A549 (cell line): ENCODE results near the gene HEBP1.

Source experiments
- EP300 ChIP-seq, 2 experiments: fragments of >200 bp; sonication (Bioruptor Twin); formaldehyde crosslinking; IDR thresholded peaks; 2 replicates in 1 of 2; 3 replicates in 1 of 2; pipeline ENCODE4 v1.6.1; 2016 to 2017
- JUNB ChIP-seq: fragments of >200 bp; sonication (Bioruptor Twin); formaldehyde crosslinking; IDR thresholded peaks from 2 replicates; pipeline ENCODE4 v1.6.1; 2016
- SMC3 ChIP-seq: fragments of >200 bp; sonication (Bioruptor Twin); formaldehyde crosslinking; IDR thresholded peaks from 3 replicates; pipeline ENCODE4 v1.6.1; 2018; ENCODE audit warnings: inconsistent platforms
- TF ChIP-seq, protein P1 (sequence below): fragments of >200 bp; sonication (Bioruptor Twin); formaldehyde crosslinking; IDR thresholded peaks from 3 replicates; pipeline ENCODE4 v1.5.1; 2016

DNA sequence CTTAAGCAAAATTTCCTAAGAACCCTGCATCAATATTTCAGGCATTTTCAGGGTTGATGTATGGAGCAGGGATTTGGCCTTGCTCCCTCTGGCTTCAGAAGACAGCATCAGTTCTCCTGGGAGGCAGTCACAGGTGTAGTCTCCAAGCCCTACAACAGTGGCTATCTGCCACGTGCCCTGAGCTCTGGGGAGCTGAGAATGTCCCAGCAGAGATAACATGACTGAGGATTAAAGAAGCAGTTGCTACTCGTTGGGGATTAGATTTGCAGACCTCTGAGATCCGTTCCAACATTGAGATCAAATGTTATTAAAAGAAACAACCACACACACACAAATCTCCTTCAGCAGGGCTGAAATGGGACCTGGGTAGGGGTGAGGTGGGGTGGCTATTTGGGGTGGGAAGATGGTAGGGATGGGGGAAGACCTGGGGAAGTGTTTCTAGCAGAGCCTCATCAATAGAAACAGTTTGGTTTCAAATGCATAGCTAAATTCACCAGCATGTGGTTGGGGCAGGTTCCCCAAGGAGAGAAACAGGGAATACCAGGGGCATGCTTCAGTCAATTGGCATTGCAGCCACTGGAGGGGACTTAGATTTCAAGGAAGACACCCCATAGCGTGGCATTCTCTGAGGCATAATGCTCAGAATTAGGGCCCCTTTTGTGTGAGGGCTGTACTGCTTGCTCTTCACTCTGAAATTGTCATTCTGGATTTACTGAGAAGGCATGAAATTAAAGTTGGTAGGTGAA is 28.9 kb upstream of the HEBP1 start:
- TF ChIP-seq EP300 (IDR thresholded peaks at IDR 0.05) (no peak), JUNB (no peak), SMC3 (no peak)
- TF ChIP-seq, protein P1, sequence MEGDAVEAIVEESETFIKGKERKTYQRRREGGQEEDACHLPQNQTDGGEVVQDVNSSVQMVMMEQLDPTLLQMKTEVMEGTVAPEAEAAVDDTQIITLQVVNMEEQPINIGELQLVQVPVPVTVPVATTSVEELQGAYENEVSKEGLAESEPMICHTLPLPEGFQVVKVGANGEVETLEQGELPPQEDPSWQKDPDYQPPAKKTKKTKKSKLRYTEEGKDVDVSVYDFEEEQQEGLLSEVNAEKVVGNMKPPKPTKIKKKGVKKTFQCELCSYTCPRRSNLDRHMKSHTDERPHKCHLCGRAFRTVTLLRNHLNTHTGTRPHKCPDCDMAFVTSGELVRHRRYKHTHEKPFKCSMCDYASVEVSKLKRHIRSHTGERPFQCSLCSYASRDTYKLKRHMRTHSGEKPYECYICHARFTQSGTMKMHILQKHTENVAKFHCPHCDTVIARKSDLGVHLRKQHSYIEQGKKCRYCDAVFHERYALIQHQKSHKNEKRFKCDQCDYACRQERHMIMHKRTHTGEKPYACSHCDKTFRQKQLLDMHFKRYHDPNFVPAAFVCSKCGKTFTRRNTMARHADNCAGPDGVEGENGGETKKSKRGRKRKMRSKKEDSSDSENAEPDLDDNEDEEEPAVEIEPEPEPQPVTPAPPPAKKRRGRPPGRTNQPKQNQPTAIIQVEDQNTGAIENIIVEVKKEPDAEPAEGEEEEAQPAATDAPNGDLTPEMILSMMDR, result no peak
